ENCODE results near the gene TNNT2.

DNA sequence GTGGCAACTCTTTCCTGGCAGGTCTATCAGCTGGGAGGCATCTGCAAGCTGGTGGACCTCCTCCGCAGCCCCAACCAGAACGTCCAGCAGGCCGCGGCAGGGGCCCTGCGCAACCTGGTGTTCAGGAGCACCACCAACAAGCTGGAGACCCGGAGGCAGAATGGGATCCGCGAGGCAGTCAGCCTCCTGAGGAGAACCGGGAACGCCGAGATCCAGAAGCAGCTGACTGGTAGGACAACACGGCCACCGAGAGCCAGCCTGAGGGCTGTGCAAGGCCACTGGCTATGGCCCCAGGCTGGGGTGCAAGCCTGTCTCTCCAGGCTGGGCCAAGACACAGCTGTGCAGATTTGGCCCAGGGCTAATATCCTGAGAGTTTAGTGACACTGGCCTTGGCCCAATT is 59.9 kb downstream of the TNNT2 start:
- TF ChIP-seq CHD2 (IDR thresholded peaks at IDR 0.05; ENCODE audit: low read length), result no peak
- TF ChIP-seq POLR2A (IDR thresholded peaks at IDR 0.05; ENCODE audit: control extremely low read depth in 1 of 2, low read depth in 2 of 2, low read length in 2 of 2), result no peak
- no peak for TF ChIP-seq EZH2 (IDR thresholded peaks at IDR 0.05; ENCODE audit: low read depth, low read length, severe bottlenecking)

Data from H1 (cell line).